ENCODE results near the gene KATNBL1.

DNA sequence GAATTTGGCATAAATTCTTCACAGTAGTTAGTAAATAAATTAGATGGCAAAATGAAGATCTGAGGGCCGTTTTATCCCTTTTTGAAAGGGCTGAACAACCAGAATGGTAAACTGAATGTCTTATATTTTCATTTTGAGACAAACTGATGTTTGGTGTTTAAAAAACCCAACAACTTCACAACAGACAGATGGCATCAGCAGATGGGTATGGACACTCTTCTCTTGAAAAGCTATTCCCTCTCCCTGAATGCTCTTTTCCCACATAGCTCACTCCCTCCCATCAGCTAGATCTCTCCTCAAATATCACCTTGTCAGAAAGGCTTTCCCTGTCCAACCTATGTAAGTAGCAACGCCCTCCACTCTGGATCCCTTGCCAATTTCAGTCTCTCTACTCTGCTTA, 48.3 kb upstream of the KATNBL1 start:
- TF ChIP-seq, protein P1, sequence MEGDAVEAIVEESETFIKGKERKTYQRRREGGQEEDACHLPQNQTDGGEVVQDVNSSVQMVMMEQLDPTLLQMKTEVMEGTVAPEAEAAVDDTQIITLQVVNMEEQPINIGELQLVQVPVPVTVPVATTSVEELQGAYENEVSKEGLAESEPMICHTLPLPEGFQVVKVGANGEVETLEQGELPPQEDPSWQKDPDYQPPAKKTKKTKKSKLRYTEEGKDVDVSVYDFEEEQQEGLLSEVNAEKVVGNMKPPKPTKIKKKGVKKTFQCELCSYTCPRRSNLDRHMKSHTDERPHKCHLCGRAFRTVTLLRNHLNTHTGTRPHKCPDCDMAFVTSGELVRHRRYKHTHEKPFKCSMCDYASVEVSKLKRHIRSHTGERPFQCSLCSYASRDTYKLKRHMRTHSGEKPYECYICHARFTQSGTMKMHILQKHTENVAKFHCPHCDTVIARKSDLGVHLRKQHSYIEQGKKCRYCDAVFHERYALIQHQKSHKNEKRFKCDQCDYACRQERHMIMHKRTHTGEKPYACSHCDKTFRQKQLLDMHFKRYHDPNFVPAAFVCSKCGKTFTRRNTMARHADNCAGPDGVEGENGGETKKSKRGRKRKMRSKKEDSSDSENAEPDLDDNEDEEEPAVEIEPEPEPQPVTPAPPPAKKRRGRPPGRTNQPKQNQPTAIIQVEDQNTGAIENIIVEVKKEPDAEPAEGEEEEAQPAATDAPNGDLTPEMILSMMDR (IDR thresholded peaks at IDR 0.05): no peak
- no peak for TF ChIP-seq POLR2A (IDR thresholded peaks at IDR 0.05)

Data from esophagus squamous epithelium (tissue), 4 donors.